Endometrial microvascular endothelial cells (primary cell): Measurements from ENCODE around the gene SPATA3. TPM values are rescaled to one million over a fixed set of nuclear protein-coding genes. Genes with fewer than 3 reads are reported as not detected.

Experiments used
- in situ Hi-C: cut with HindIII; loops from 2 replicates; pipeline ENCODE4 v1.10.0; 2017; ENCODE audit warnings: low sequenced_read_pairs, low pct_unique_long_range_greater_than_20kb; ENCODE audit errors: inconsistent ontology term
- total RNA-seq: library from RNA; depleted of rRNA; stranded (reverse); fragments of >200 nt; gene quantifications from one replicate; pipeline ENCODE4 v1.2.3, GENCODE V29; 2015; ENCODE audit errors: inconsistent ontology term

Gene SPATA3
- total RNA-seq, 1 donor from 2014 or later = not detected

DNA sequence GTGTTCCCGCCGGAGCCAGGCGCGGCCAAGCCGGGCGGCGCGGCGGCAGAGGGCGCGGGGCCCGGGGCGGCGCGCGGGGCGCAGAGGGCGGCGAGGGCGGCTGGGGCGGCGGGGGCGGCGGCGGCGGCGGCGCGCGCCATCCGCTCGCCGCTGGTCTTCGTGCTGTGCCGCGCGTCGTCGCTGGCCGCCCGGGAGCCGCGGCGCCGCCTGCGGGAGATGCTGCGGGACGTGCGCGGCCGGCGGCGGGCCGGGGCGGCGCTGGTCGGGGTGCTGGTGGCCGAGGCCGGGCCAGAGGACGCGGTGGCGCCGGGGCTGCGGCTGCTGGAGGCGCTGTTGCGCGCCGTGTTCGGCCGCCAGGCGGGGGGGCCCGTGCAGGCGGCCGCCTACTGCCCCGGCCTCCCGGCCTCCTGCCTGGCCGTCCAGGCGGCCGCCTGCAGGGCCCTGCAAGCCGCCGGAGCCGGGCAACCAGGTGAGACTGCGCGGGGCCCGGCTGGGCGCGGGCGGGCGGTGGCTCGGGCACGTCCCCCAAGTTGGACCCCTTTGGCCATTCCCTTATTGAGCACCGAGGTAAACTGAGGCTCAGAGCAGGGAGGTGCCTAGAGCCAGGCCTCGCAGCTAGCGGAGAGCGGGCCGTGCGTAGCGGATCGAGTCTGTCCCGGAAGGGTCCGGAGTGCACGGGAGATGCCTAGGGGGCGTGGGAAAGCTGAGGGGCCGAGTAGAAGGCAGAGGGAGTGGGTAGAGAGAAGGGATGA, 42.0 kb downstream of the SPATA3 start:
- in situ Hi-C loops = no loop called here

DNA sequence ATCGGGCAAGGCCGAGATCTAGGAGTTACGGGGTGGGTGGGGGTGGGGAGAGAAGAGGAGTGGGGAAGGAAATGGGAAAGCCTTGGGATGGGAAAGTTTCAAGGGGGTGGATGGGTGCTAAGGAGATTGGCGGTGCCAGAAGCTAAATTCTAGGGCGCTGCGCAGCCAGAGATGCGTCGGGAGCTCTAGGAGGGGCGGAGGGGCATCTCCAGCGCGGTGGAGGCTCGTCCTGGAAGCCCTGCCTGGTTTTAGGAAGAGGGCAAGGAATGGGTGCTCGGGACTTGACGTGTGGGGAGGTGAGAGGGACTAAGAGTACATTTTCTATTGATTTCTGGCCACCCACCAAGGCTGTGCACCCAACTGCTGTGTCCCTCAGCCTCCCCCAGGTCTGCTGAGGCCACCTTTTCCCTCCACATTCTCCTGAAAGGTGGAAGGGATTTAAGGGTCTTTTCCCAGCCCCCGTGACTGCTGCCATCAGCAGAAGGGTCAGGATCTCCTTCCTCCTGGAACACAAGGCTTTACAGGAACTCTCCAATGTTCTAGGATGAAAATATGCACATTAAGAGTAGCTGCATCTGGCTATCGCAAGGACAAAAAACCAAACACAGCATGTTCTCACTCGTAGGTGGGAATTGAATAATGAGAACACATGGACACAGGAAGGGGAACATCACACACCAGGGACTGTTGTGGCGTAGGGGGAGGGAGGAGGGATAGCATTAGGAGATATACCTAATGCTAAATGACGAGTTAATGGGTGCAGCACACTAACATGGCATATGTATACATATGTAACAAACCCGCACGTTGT, 42.8 kb downstream of the SPATA3 start:
- in situ Hi-C loops = no loop called here

DNA sequence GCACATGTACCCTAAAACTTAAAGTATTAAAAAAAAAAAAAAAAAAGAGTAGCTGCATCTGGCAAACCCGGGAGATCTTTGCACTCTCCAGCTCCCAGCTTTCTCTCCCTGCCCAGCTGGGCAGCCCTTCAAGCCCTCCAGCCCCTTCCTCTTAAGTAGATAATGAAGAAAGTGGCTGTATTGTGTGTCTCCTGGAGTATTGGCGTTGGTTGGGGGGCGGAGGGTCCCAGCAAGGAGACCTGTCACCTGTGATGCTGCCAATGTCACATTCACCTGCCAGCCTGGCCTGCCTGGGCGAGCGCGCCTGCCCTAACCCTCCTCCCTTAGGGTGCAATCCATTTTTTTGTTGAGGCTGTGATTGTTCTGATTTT, 43.4 kb downstream of the SPATA3 start:
- in situ Hi-C loops = no loop called here

DNA sequence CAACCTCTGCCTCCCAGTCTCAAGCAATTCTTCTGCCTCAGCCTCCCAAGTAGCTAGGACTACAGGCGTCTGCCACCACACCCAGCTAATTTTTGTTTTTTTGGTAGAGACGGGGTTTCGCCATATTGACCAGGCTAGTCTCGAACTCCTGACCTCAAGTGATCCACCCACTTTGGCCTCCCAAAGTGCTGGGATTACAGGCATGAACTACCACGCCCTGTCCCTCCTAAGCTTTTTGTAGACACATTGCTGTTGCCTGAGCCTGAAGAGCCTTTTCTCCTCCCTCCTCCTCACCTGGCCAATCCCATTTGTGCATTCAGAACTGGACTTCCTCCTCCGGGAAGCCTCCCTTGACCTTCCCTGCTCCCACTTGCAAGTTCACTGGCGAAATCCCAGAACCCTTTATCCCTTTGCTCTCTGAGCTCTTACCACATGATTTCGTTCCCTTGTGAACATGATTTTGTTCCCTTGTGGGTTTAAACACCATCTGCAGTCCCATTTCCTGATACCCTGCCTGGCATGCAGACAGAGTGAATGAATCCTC, 44.0 kb downstream of the SPATA3 start:
- in situ Hi-C loops = no loop called here

DNA sequence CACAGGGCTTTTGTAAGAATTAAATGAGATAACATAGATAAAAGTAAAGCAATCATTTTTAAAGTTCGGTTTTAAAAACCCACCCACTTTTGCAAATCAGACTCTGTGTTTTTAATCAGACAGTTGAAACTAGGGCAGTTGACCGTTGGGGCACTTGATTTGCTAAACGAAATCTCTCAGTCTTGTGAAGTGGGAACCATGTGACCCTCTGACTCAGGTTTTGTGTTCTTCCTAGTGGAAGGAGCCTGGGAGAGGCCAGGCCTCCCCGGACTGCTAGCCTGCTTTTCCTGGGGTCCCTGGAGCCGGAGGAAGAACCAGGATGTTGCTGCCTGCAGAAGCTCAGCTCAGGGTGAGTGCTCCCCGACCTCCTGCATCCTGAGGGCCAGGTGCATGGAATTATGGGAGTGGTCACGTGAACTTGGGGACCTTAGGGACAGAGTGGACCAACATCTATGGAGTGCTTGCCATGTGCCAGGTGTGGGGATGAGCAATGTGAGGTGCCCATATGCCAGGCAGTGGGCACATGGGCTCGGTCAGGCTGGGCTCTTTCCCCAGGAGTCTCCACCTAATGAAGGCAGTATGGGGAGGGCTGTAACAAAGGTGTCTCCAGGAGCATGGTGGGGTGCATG, 45.3 kb downstream of the SPATA3 start:
- in situ Hi-C loops = no loop called here

DNA sequence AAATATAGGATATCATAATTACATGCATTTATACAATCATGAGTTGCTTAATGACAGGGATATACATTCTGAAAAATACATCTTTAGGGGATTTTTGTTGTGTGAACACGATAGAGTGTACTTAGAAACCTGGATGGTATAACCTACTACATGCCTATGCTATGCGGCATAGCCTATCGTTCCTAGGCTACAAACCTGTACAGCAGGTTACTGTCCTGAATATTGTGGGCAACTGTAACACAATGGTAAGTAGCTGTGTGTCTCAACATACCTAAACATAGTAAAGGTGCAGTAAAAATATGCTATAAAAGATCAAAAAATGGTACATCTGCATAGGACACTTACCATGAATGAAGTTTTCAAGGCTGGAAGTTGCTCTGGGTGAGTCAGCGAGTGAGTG, 47.9 kb downstream of the SPATA3 start:
- in situ Hi-C loops = no loop called here

DNA sequence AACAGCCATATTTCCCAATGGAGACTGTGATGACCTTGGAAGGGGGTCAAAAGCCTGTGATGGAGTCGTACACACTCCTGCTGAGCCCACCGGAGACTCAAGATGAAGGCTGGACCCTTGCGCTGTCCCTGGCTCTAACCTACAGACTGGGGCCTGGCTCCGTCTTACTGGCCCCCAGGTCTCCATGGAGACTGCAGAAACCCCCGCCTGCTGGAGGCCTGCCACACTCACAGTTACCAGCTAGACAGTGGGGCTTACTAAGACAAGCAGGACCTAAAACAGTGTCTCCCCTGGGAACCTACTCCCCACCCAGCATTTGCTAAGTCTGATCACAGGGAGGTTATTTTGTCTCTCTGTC, 51.0 kb downstream of the SPATA3 start:
- in situ Hi-C loops = no loop called here

DNA sequence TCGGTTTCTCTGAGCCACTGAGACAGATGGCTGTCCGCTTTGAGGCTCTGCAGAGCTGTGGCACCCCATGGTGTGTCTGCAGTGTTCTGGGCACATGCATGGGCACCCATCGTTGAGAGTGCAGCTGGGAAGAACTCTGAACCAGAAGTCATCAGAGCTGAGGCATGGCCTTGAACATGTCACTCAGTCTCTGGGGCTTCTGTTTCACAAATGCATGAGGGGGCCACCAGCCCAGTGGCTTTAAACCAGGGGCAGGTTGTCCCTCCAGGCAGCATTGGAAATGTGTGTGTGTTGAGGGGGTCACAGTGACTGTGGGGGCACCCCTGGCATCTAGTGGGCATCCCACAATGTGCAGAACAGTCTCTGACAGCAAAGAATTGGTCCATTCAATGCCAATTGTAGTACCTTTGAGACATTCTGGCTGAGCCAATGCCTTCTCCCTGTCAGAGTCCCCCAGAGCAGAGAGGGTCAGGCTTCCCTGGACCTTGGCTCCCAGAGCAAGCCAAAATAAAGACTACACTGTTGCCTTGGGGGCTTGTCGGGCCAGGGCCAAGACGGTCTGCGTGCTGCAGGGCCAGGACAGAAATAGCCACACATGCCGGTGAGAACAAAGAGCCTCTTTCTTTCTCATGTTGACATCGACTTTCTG, 51.5 kb downstream of the SPATA3 start:
- in situ Hi-C loops = no loop called here

DNA sequence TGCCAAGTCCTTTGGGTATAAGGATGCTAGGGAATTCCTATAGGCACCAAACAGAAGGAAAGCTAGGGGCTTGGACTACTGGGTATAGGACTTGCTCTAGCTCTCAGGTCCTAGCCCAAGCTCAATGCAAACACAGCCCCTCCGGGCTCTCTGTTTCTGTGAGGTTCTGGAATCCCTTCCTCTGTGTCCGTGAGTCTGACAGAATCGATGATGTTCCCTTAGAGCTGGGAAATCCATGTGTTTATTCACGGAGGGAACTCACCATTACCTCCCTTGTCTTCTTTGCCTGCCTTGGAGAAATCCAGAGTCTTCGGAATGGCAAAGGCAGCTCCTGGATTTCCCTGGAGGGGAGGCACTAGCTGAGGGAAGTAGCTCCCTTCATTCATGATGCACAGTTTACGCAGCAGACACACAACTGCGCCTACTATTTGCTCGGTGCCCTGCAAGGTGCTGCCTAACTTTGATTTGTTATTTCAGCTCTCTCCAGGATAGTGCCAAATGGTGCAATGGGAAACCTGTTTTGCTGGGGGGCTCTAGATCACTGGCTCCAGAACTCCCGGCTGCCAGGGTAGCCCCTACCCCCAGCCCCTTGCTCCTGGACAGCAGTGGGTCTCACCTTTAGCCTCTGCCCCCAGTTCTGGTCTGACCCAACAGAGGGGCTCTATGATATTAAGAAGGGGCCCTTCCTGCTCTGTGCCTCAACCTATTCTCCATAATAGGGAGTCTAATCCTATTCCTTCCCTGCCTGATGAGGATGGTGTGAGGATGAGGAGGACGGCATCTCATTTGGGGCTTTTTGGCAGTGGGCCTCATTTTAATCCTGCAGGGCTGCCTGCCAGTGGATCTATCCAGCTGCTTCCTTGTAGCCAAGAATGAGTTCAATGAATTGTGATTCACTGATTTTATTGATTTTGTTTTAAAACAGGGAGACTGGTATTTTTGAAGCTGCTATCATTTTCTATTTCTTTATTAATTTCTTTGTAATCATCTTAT, 52.3 kb downstream of the SPATA3 start:
- in situ Hi-C loops = no loop called here

DNA sequence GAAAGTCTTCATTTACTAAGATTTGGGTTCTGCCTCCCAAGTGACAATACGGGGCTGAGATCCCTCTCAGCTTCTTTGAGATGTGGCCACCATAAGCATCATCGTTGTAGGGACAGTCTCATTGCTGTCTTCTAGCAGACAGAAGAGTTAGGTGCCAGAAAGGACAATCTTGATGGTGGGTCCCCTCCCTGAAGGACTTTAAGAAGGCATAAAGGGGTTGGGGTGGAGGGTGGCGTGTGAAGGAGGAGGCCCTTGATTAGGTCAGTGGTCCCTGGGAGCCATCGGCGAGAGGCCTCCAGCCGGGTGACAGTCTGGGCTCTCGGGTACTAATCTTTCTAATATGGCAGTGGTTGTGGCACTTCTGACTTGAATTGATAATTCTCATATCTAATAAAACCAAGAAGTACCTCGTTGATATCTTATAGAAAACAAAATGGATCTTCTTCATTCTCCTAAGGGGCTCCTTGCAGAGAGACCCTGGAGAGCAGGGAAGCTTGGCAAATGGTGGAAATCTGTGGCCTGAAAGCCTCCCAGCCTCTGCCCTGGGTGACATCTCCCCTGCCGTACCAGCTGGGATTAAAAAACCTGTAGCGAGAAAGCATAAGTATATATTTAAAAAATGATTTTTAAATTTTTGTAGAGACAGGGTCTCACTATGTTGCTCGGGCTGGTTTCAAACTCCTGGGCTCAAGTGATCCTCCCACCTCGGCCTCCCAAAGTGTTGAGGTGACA, 53.5 kb downstream of the SPATA3 start:
- in situ Hi-C loops = no loop called here

DNA sequence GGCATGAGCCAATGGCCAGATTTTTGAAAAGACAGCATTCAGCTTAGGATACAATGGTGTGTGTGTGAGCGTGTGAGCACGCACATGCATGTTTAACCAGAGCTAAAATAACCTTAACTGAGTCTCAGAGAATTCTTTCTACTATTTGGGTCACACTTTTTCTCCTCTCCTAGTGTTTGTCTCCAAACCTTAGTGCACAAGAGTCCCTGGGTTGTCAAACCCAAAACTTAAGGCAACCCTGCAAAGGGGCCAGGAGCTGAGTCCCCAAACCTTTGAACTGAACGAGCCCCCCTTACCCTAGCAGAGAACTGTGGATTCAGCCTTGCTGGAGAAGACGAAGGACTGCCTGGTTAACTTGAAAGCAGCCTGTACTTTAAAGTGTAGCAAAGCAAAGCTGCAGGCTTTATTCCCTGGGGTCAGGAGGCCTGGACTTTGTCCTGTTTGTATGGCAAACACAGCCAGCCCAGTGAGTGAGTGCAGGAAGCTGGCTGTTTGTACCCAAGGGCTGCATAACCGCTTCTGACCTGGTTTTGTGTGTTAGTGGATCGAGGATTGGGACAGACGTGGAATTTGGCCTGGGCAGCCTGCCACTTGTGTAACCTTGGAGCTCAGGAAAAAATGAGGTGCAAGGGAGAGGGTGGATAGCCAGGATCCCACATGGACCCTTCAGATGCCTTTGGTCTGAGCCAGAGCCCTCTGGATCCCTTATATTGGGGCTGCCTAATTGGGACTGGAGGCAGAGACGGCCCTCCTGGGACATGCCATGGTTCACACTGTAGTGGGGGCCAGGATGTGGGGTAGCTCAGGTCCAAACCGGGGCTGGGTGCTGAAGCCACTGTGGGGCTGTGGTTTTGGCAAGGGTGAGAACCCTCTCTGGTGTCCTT, 54.3 kb downstream of the SPATA3 start:
- in situ Hi-C loops = no loop called here

DNA sequence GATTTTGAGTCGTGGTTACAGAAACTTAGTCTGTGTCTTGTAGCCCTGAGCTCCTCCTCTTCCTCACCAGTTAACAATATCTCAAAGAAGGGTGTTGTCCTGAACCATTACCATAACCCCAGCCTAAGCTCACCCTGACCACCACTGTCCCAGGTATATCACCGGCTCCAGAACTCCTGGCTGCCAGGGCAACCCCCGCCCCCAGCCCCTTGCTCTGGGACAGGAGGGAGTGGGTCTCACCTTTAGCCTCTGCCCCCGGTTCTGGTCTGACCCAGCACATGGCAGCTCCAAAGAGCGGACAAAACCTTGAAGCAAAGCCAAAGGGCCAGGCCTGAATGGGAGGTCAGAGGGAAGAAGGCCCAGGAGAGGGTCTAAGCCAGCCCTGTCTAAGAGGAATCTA, 55.2 kb downstream of the SPATA3 start:
- in situ Hi-C loops = no loop called here

DNA sequence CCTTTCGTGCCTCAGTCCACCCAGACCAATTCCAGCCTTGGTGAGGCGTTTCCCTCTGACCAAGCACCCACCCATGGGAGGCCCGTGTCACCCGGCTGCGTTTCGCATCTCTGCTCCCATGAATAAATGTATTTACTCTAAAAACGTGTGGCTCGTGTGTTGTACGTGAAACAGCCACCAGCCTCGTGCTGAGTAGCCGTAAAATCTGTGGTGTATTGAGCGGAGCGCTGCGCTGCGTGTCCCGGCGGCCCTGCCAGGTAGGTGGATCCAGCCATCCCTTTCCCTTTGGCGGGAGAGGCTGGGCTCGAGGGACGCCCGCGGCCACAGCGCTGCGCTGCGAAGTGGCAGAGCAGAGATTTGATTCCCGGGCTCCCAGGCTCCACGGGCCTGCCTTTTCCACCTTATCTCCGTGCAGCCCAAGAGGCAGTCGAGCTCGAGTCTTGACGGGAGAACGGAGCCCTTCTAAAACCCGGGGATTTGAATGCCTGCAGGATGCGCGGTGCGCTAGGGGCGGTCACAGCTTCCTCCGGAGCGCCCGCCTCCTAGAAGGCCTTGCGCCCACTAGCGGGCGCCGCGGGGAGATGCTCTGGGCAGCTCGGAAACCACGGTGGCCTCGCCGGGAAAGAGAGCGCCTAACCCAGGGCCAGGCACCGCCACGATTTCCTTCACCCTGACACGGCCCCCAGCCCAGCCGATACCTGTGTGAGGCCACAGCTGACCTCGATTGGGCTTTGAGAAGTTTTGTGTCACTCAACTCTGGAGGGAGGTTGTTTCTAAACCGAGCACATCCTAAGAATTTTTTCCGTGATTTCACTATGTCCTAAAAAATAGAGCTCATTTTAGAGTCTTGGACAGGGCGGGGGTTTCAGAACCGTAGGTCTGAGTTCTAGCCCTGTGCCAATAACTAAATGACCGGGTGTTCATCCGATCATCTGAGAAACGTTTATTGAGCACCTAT, 56.9 kb downstream of the SPATA3 start:
- in situ Hi-C loops = no loop called here

DNA sequence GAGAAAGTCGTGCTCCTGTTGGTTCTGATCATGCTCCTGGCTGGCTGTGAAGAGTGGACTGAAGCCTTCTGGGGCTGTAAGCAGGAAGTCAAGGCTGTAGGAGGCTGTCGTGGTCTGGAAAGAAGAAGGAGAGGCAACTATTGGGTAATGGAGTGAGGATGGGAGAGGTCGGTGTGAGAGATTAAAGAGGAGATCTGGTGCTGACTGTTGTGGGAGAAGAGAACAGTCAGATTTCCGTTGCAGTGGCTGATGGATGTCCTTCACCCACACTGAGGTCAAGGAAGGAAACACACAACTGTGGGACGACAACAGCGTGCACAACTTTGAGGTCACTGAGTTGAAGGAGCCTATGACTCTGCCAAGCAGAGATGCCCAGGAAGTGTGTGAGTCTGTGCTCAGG, 57.9 kb downstream of the SPATA3 start:
- in situ Hi-C loops = no loop called here

DNA sequence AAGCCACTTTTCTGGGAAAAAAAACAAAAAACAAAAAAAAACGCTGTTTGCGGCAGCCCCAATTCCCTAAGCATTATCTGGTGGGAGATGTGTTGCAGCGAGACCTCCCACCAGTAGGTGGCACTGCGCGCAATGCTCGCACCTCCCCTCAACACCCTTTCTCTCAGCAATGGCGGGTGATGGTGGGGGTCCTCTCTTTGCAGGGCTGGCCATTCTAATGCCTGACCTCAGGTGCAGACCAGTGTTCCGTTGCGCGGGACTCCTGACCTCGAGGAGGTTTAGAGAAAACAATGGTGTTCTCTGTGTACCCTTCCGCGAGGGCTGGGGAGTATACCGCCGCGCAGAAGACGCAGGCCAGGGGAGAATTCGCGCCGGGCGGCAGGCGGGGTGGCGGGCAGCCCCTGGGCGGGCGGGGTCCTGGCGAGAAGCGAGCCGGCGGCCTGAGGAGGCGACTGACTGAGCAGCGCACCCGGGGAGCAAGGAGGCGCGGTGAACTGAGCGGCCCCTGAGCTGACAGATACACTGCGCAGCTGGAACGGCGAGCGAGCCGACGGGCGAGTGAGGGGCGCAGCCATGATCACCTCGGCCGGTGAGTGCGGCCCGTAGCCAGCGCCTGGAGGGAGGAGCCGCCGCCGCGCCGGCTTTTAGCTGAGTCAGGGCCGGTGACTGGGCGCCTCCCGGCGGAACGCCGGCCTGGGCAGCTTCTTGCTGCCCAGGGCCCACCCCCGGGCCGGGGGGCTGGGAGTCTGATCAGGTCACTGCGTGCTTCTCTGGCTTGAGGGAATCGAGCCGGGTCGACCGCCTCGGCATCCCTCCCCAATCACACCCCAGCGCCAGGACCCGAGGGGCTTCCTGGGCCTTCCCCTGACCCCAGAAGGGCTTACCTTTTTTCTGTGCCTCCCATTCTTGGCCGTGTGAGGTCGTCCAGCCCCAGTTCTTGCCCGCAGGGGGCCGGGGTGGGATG, 60.8 kb downstream of the SPATA3 start, which contains the start of gene PSMD1:
Gene PSMD1, plus strand, starts transcription at position 415 of the 964 bp plus-strand sequence. Its CDS starts 159 bp downstream, at position 574.
- in situ Hi-C loops = no loop called here
